HG02852 (cell line): Measurements from ENCODE around the gene FBXW4.
A peak's percentile ranks its signal among the peaks of the same experiment; 100 is the strongest.

Experiments
- ATAC-seq: cut with Tn5 transposase; IDR thresholded peaks from one replicate; pipeline ENCODE4 v1.9.1; 2021; ENCODE audit warnings: mild to moderate bottlenecking, moderate library complexity; ENCODE audit not compliant: unreplicated experiment

Gene FBXW4

GRCh38 chr10:101587725-101588653 lies 107.0 kb downstream of the FBXW4 start, which contains the start of the genes DPCD and POLL:
Gene DPCD (plus strand): TSS chr10:101588321. CDS start chr10:101588337, 16 bp downstream.
Gene POLL (minus strand): TSS chr10:101588257. CDS start chr10:101587360, 897 bp downstream.
- peak; percentile 97 for ATAC-seq

- ATAC-seq: no peak
These were observed 109.1 kb downstream of the FBXW4 start for GRCh38 chr10:101585841-101586240.

- no peak for ATAC-seq
These were observed 114.2 kb downstream of the FBXW4 start for GRCh38 chr10:101580486-101581399.

DNA sequence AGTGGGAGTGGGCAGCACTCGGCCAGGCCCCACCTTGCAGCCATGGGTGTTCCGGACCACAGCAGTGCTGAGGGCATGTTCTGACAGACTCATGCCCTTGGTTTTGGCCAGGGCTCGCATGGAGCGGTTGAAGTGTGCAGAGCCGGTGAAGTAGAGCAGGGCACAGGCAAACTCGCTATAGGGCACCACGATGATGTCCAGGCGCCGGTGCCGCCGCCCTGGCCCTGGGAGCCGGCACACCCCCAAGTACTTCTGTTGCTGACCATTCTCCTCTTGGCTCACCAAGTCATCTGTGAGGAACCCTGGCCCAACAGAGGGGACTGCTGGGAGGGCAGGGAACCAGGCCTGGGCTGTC lies 115.5 kb downstream of the FBXW4 start:
- ATAC-seq: no peak

GRCh38 chr10:101578803-101579515 lies 116.0 kb downstream of the FBXW4 start:
- no peak for ATAC-seq

GRCh38 chr10:101578192-101578591 lies 116.8 kb downstream of the FBXW4 start:
- no peak for ATAC-seq

DNA sequence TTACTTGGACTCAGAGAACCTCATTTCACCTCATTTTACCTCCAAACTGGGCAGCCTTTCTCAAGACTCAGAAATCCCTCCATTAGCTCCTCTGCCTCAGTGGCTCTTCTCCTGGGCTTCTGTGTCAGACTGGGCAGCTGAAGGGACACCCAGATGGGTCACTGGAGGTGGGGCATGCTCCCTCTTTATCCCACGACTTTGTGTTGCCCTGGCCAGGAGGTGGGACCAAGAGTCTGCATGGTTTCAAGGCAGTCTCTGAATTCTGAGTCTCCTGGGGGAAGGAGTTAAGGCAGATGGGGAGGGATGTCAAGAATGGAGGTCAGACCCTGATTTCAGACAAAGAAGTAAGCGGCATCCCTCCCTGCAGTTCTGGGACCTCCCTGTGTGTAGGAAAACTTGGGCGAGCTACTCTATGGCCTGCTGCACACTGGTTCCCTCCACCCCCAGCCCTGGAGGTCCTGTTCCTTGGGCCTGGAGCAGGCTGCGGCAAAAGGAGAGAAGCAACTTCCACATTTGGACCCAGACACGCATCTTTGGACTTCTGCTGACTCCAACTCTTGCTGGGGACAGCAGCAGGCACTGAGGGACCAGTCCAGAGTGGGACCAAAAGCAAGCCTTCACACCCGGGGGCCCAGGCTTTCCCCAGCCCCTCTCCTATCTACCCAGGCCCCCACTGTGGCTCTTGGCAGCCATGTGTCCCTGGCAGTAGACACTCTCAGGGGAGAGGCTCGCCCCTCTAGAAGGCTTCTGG lies 117.7 kb downstream of the FBXW4 start:
- no peak for ATAC-seq

- no peak for ATAC-seq
These were observed 118.6 kb downstream of the FBXW4 start for GRCh38 chr10:101576211-101576863.

DNA sequence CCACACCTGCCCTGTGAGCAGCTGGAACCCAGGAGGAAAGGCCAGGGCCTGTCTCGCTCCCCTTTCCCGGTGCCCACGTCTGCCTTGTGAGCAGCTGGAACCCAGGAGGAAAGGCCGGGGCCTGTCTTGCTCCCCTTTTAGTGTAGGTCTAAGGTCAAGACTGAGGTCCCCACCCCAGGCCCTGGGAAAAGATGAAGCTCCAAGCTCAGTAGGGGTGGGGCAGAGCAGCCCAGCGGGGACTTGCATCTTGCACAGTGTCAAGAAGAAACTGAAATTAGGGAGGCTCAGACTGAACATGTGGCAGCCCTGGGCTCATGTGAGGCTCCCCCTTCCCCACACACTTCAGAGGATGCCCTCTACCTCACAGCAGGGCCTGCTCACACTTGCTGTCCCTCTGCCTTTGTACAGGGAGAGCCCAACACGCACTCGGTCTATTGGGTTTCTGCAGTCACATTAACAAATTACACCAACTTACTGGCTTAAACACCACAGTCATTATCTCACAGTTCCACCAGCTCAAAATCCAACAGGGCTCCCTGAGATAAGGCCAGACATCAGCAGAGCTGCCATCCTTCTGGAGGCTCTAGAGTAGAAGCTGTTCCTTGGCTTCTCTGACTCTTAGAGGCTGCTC lies 119.3 kb downstream of the FBXW4 start:
- ATAC-seq: no peak

- no peak for ATAC-seq
These were observed 119.9 kb downstream of the FBXW4 start for GRCh38 chr10:101575091-101575490.

DNA sequence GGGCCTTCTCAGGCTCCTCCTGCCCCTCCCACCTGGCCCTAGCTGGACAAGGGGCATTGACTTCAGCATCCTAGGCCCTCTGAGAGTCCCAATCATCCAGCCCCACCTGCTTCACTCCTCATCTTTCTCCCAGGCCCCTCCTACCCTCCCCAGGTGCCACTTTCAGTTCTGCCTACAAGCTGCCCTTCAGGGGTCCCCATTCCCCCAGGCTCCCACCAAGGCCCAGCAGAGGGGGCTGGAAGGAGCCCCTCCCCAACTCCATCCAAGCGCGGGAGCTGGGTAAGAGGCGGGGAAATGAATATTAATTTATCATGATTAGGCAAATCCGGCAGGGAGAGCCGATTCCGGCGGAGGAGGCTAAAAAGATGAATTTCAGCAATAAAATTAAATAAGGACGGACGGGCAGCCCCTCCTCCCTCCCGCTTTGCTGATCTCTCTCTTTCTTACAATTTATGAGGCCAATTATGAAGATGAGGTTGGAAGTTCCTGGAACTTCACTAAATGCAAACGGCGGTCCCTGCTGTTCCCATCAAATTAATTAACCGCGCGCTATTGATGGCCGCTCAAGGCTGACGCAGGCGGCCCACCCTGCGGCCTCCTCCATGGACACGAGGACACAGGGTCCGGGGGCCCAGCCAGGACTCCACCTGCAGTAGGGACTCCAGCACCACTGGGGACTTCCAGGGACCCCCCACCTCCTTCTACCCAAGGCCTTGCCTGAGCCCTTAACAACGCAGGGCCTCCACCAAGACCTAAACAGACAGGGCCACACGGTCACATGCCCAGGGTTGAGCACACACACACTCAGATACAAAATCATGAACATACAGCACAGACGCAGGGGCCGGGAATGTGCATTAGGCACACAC lies 120.9 kb downstream of the FBXW4 start:
- ATAC-seq: no peak

- no peak for ATAC-seq
These were observed 122.2 kb downstream of the FBXW4 start for GRCh38 chr10:101572785-101573184.

GRCh38 chr10:101572126-101572525 lies 122.8 kb downstream of the FBXW4 start:
- no peak for ATAC-seq

- ATAC-seq: no peak
These were observed 123.6 kb downstream of the FBXW4 start for GRCh38 chr10:101571271-101571925.

GRCh38 chr10:101570428-101571270 lies 124.3 kb downstream of the FBXW4 start:
- no peak for ATAC-seq

- peak; percentile 71 for ATAC-seq
These were observed 125.1 kb downstream of the FBXW4 start for GRCh38 chr10:101569622-101570427.
